Caco-2 (cell line): ENCODE results near the gene RTN1. TPM values are rescaled to one million over a fixed set of nuclear protein-coding genes. Genes with fewer than 3 reads are reported as not detected.

Source experiments
- BruUV-seq: library from RNA; stranded (reverse); fragments of 400-500 nt; replicated peaks from 2 replicates; lab custom pipeline; 2021; lab: Mats Ljungman, UMichigan
- CTCF ChIA-PET: fragments of 300-600 bp; sonication (Branson Sonifier 250); formaldehyde crosslinking; loops from one replicate; lab custom pipeline; 2022; ENCODE audit warnings: antibody characterized with exemption; lab: Charles Lee
- POLR2A ChIA-PET: fragments of 300-600 bp; sonication (Branson Sonifier 250); formaldehyde crosslinking; loops from one replicate; lab custom pipeline; 2022; ENCODE audit warnings: antibody characterized with exemption; lab: Charles Lee
- DNase-seq, 2 experiments: peaks; one replicate each; pipeline versions ENCODE4 v3.0.0 to v3.0.0-alpha.2; 2020 to 2022
- H3K27me3 ChIP-seq: replicated peaks from 2 replicates; pipeline ENCODE4 v1.6.0; 2011; ENCODE audit warnings: low read length; ENCODE audit not compliant: control insufficient read depth, insufficient read depth
- H3K36me3 ChIP-seq: 2 replicates; pipeline ENCODE4 v1.5.1; 2011; ENCODE audit warnings: low read length; ENCODE audit not compliant: control insufficient read depth, insufficient read depth
- H3K4me1 ChIP-seq: fragments of 250-450 bp; sonication (Bioruptor Pico); 2 replicates; pipeline ENCODE4 v1.5.1; 2020; ENCODE audit warnings: mild to moderate bottlenecking
- H3K4me3 ChIP-seq: 2 replicates; pipeline ENCODE4 v1.5.1; 2011; ENCODE audit warnings: low read depth, mild to moderate bottlenecking, control low read depth, low read length
- H3K9me3 ChIP-seq: fragments of 250-450 bp; sonication (Bioruptor Pico); 2 replicates; pipeline ENCODE4 v1.5.1; 2020; ENCODE audit warnings: mild to moderate bottlenecking, moderate library complexity
- H3K27ac Mint-ChIP-seq: one replicate; pipeline ENCODE4 v1.8.0; 2022; ENCODE audit warnings: mixed read lengths; ENCODE audit not compliant: unreplicated experiment
- H3K27me3 Mint-ChIP-seq: one replicate; pipeline ENCODE4 v1.8.0; 2022; ENCODE audit warnings: mixed read lengths; ENCODE audit not compliant: insufficient read depth, unreplicated experiment
- H3K36me3 Mint-ChIP-seq: one replicate; pipeline ENCODE4 v1.8.0; 2022; ENCODE audit warnings: mild to moderate bottlenecking, mixed read lengths; ENCODE audit not compliant: insufficient read depth, unreplicated experiment
- H3K4me1 Mint-ChIP-seq: one replicate; pipeline ENCODE4 v1.8.0; 2022; ENCODE audit warnings: low read depth, mixed read lengths; ENCODE audit not compliant: unreplicated experiment
- H3K4me3 Mint-ChIP-seq: one replicate; pipeline ENCODE4 v1.8.0; 2022; ENCODE audit warnings: mild to moderate bottlenecking, moderate library complexity, mixed read lengths; ENCODE audit not compliant: unreplicated experiment
- H3K9me3 Mint-ChIP-seq: one replicate; pipeline ENCODE4 v1.8.0; 2022; ENCODE audit warnings: mixed read lengths; ENCODE audit not compliant: unreplicated experiment
- intact Hi-C: fragments of 100-400 bp; cut with micrococcal nuclease; formaldehyde crosslinking; loops from one replicate; pipeline ENCODE4 v1.10.0; 2022; ENCODE audit not compliant: unreplicated experiment
- total RNA-seq: library from RNA; stranded (reverse); gene quantifications from 2 replicates; pipeline ENCODE4 v1.2.3, GENCODE V29; 2022
- TF ChIP-seq, protein P1 (sequence below), 2 experiments: fragments of 200-600 bp in 1 of 2; IDR thresholded peaks; 1 replicate in 1 of 2; 2 replicates in 1 of 2; pipeline versions ENCODE4 v1.5.1 to v1.8.0; 2011 to 2022; ENCODE audit warnings: antibody characterized with exemption in 1 of 2, control low read depth in 1 of 2, inconsistent platforms in 1 of 2, low read depth in 1 of 2, low read length in 1 of 2, mild to moderate bottlenecking in 1 of 2, moderate library complexity in 1 of 2; ENCODE audit not compliant: insufficient read depth in 1 of 2, severe bottlenecking in 1 of 2, unreplicated experiment in 1 of 2

RTN1 gene
- total RNA-seq, 1 experiment from 2014 or later = 0.25 TPM

DNA sequence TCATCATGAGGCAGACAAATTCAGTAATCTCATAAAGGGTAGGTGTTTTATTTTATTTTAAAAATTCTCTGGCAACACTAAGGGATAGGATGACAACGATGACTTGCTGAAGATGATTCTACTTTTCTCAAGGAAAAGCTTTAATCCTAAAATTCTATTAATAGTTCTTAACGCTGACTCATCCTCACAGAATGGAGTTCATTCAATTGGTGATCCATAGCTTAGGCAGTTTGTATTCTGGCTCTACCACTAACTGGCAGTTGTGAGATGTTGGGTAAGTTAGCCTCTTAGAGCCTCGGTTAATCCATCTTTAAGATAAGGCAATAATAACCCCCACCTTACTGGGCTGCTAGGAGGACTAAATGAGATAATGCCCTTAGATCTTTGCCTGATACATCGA is 116.3 kb downstream of the RTN1 start:
- POLR2A ChIA-PET = no interaction called here
- DNase-seq = no peak
- no peaks in the 10 kb centered on the region for H3K9me3 ChIP-seq
- Mint-ChIP-seq H3K27ac (no peak overlapping the region), H3K4me1 (no peaks in the 10 kb centered on the region), H3K4me3 (no peak overlapping the region), H3K36me3 (no peaks in the 10 kb centered on the region), H3K27me3 (peaks cover 6% of the 10 kb centered on the region), H3K9me3 (no peaks in the 10 kb centered on the region)
- intact Hi-C loops = no loop called here
- no peaks in the 10 kb centered on the region for H3K4me1 ChIP-seq
- no peak overlapping the region for H3K4me3 ChIP-seq
- CTCF ChIA-PET = no interaction called here
- TF ChIP-seq, protein P1, sequence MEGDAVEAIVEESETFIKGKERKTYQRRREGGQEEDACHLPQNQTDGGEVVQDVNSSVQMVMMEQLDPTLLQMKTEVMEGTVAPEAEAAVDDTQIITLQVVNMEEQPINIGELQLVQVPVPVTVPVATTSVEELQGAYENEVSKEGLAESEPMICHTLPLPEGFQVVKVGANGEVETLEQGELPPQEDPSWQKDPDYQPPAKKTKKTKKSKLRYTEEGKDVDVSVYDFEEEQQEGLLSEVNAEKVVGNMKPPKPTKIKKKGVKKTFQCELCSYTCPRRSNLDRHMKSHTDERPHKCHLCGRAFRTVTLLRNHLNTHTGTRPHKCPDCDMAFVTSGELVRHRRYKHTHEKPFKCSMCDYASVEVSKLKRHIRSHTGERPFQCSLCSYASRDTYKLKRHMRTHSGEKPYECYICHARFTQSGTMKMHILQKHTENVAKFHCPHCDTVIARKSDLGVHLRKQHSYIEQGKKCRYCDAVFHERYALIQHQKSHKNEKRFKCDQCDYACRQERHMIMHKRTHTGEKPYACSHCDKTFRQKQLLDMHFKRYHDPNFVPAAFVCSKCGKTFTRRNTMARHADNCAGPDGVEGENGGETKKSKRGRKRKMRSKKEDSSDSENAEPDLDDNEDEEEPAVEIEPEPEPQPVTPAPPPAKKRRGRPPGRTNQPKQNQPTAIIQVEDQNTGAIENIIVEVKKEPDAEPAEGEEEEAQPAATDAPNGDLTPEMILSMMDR (IDR thresholded peaks at IDR 0.05; ENCODE audit: insufficient read depth in 1 of 2, low read depth in 1 of 2, low read length in 1 of 2, severe bottlenecking in 1 of 2, unreplicated experiment in 1 of 2) = no peak
- no peaks in the 10 kb centered on the region for H3K27me3 ChIP-seq
- no TSS peak for BruUV-seq
- H3K36me3 ChIP-seq = no peaks in the 10 kb centered on the region

DNA sequence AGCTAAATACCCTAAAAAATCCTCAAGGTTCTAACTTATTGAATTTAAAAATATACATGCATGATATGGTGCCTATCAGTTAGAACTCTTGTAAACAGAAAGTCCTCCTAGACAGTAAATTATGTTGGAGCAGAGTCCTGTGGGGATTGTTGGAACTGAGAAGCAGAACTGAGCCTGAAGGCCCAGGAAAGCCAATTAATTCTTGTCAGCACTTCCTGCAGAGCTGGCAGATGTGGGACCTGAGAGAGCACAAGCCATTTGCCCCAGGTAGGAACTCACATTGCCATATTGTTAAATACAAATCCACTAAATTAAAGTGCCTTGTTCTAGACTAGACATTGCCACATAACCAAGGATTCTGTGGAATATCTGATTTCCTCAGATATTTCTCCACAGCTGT is 117.1 kb downstream of the RTN1 start:
- no peak overlapping the region for H3K27ac Mint-ChIP-seq
- no peak for DNase-seq
- BruUV-seq = no TSS peak
- no peaks in the 10 kb centered on the region for H3K4me1 ChIP-seq
- no peaks in the 10 kb centered on the region for H3K9me3 Mint-ChIP-seq
- H3K27me3 Mint-ChIP-seq = peaks cover 7% of the 10 kb centered on the region
- ChIA-PET CTCF (no interaction called here), POLR2A (no interaction called here)
- no peak overlapping the region for H3K4me3 ChIP-seq
- intact Hi-C loops = no loop called here
- no peaks in the 10 kb centered on the region for H3K4me1 Mint-ChIP-seq
- H3K9me3 ChIP-seq = no peaks in the 10 kb centered on the region
- no peaks in the 10 kb centered on the region for H3K36me3 Mint-ChIP-seq
- TF ChIP-seq, protein P1 (IDR thresholded peaks at IDR 0.05; ENCODE audit: insufficient read depth in 1 of 2, low read depth in 1 of 2, low read length in 1 of 2, severe bottlenecking in 1 of 2, unreplicated experiment in 1 of 2) = no peak
- no peaks in the 10 kb centered on the region for H3K36me3 ChIP-seq
- H3K27me3 ChIP-seq = no peaks in the 10 kb centered on the region
- no peak overlapping the region for H3K4me3 Mint-ChIP-seq

DNA sequence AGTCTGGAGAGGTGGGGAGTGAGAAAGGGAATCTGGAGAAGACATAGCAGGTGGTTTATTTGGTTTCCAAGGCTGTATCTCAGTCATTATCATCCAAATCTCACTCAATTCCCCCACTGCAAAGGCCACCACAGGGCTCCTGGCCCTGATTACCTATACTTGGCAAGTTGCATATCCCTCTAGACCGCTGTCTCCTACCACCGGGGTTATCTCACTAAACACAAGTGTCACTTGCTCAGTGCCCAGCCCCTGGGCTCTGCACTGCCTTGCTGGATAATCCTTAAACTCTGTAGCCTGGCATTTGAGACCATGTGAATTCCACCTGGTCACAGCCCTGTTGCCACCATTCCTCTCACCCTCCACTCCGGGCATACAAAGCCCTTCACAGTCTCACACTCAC is 119.0 kb downstream of the RTN1 start:
- TF ChIP-seq, protein P1 (IDR thresholded peaks at IDR 0.05; ENCODE audit: insufficient read depth in 1 of 2, low read depth in 1 of 2, low read length in 1 of 2, severe bottlenecking in 1 of 2, unreplicated experiment in 1 of 2) = no peak
- Mint-ChIP-seq H3K27ac (no peak overlapping the region), H3K27me3 (peaks cover 9% of the 10 kb centered on the region), H3K4me1 (no peaks in the 10 kb centered on the region), H3K4me3 (no peak overlapping the region), H3K9me3 (no peaks in the 10 kb centered on the region), H3K36me3 (no peaks in the 10 kb centered on the region)
- CTCF ChIA-PET = no interaction called here
- intact Hi-C loops = no loop called here
- no peaks in the 10 kb centered on the region for H3K36me3 ChIP-seq
- H3K4me1 ChIP-seq = no peaks in the 10 kb centered on the region
- no TSS peak for BruUV-seq
- no peaks in the 10 kb centered on the region for H3K27me3 ChIP-seq
- DNase-seq = no peak
- H3K9me3 ChIP-seq = no peaks in the 10 kb centered on the region
- POLR2A ChIA-PET = no interaction called here
- H3K4me3 ChIP-seq = no peak overlapping the region
